ENCODE results near the gene THSD7B.

Gene THSD7B

DNA sequence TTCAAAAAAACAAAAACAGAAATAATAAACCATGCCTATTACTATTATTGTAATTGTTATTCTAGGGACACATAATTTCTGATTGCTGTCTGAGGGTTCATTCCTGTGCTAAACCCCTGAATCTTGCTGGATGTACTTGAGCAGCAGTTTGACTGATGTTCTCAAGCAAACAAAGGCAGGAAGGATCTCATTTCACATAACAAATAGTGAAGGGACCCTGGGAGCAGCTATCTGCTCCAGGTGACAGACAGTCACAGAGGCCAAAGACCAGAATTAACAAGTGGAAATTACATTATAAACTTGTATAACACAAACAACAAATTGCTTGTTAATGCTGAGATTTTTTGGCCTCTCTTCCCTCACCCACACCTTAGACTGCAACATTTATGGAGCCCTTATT lies 284.2 kb downstream of the THSD7B start:
- H3K23ac ChIP-seq (ENCODE audit: low read length), result no peak overlapping the region

GRCh38 chr2:137050949-137051348 lies 285.6 kb downstream of the THSD7B start:
- H3K4ac ChIP-seq (ENCODE audit: low read depth, low read length), result no peak overlapping the region
- no peak overlapping the region for H3K18ac ChIP-seq (ENCODE audit: low read length)
- H3K23ac ChIP-seq (ENCODE audit: low read length), result no peak overlapping the region
- no peaks in the 10 kb centered on the region for H3K4me1 ChIP-seq (ENCODE audit: control insufficient read depth in 1 of 2, insufficient read depth in 2 of 2, low read length in 2 of 2)
- H2AFZ ChIP-seq (ENCODE audit: insufficient read depth, low read length, poor library complexity), result no peak overlapping the region
- H2AK5ac ChIP-seq (ENCODE audit: low read length), result no peak overlapping the region
- DNase-seq, result no peak
- no peak overlapping the region for H3K14ac ChIP-seq (ENCODE audit: low read length)
- no peak overlapping the region for H3K27ac ChIP-seq (ENCODE audit: low read depth, low read length)
- no peaks in the 10 kb centered on the region for H3K27me3 ChIP-seq (ENCODE audit: insufficient read depth, low read length)
- H3K79me1 ChIP-seq (ENCODE audit: low read length), result no peaks in the 10 kb centered on the region
- H3K9ac ChIP-seq (ENCODE audit: low read length), result no peak overlapping the region
- no peak overlapping the region for H2BK12ac ChIP-seq (ENCODE audit: low read length)
- H4K12ac ChIP-seq (ENCODE audit: low read depth, low read length), result no peak overlapping the region
- H4K8ac ChIP-seq (ENCODE audit: low read depth, low read length), result no peak overlapping the region
- H3K4me3 ChIP-seq (ENCODE audit: low read depth, low read length), result no peak overlapping the region
- no peaks in the 10 kb centered on the region for H3K9me3 ChIP-seq (ENCODE audit: insufficient read depth, low read depth, low read length)
- H4K91ac ChIP-seq (ENCODE audit: low read depth, low read length), result no peak overlapping the region
- no peaks in the 10 kb centered on the region for H3K36me3 ChIP-seq (ENCODE audit: control insufficient read depth in 1 of 2, insufficient read depth in 2 of 2, low read length in 2 of 2)
- H2BK5ac ChIP-seq (ENCODE audit: low read depth, low read length, poor library complexity), result no peak overlapping the region
- H2BK120ac ChIP-seq (ENCODE audit: insufficient read depth, low read length, poor library complexity), result no peak overlapping the region
- no CpG with 5 or more reads among the region's 2 CpGs for WGBS (ENCODE audit: extremely low coverage, insufficient coverage, insufficient read length)
- H3K79me2 ChIP-seq (ENCODE audit: control insufficient read depth, insufficient read depth, low read length, poor library complexity), result no peaks in the 10 kb centered on the region
- H3K4me2 ChIP-seq (ENCODE audit: low read length), result no peak overlapping the region

More for the DNA sequence above, 284.2 kb downstream of the THSD7B start:
- no peak overlapping the region for H3K18ac ChIP-seq (ENCODE audit: low read length)
- no peak overlapping the region for H3K4me3 ChIP-seq (ENCODE audit: low read depth, low read length)
- H3K79me2 ChIP-seq (ENCODE audit: control insufficient read depth, insufficient read depth, low read length, poor library complexity), result no peaks in the 10 kb centered on the region
- H2AK5ac ChIP-seq (ENCODE audit: low read length), result no peak overlapping the region
- no peak overlapping the region for H4K91ac ChIP-seq (ENCODE audit: low read depth, low read length)
- no peak overlapping the region for H2BK12ac ChIP-seq (ENCODE audit: low read length)
- H3K4me1 ChIP-seq (ENCODE audit: control insufficient read depth in 1 of 2, insufficient read depth in 2 of 2, low read length in 2 of 2), result no peaks in the 10 kb centered on the region
- no peak for DNase-seq
- no peak overlapping the region for H2AFZ ChIP-seq (ENCODE audit: insufficient read depth, low read length, poor library complexity)
- H3K4me2 ChIP-seq (ENCODE audit: low read length), result no peak overlapping the region
- H3K14ac ChIP-seq (ENCODE audit: low read length), result no peak overlapping the region
- H3K9me3 ChIP-seq (ENCODE audit: insufficient read depth, low read depth, low read length), result no peaks in the 10 kb centered on the region
- H3K27ac ChIP-seq (ENCODE audit: low read depth, low read length), result no peak overlapping the region
- no peak overlapping the region for H3K9ac ChIP-seq (ENCODE audit: low read length)
- H2BK5ac ChIP-seq (ENCODE audit: low read depth, low read length, poor library complexity), result no peak overlapping the region
- H3K27me3 ChIP-seq (ENCODE audit: insufficient read depth, low read length), result no peaks in the 10 kb centered on the region
- no peak overlapping the region for H2BK120ac ChIP-seq (ENCODE audit: insufficient read depth, low read length, poor library complexity)
- H3K79me1 ChIP-seq (ENCODE audit: low read length), result no peaks in the 10 kb centered on the region
- H3K36me3 ChIP-seq (ENCODE audit: control insufficient read depth in 1 of 2, insufficient read depth in 2 of 2, low read length in 2 of 2), result no peaks in the 10 kb centered on the region
- H4K12ac ChIP-seq (ENCODE audit: low read depth, low read length), result no peak overlapping the region
- H3K4ac ChIP-seq (ENCODE audit: low read depth, low read length), result no peak overlapping the region
- no peak overlapping the region for H4K8ac ChIP-seq (ENCODE audit: low read depth, low read length)

- Histone ChIP-seq H2AFZ (ENCODE audit: insufficient read depth, low read length, poor library complexity) (no peak overlapping the region), H3K14ac (ENCODE audit: low read length) (no peak overlapping the region), H3K27ac (ENCODE audit: low read depth, low read length) (no peak overlapping the region), H2AK5ac (ENCODE audit: low read length) (no peak overlapping the region), H2BK12ac (ENCODE audit: low read length) (no peak overlapping the region), H4K8ac (ENCODE audit: low read depth, low read length) (no peak overlapping the region), H3K4ac (ENCODE audit: low read depth, low read length) (no peak overlapping the region), H2BK5ac (ENCODE audit: low read depth, low read length, poor library complexity) (no peak overlapping the region), H3K79me2 (ENCODE audit: control insufficient read depth, insufficient read depth, low read length, poor library complexity) (no peaks in the 10 kb centered on the region), H3K4me3 (ENCODE audit: low read depth, low read length) (no peak overlapping the region), H3K79me1 (ENCODE audit: low read length) (no peaks in the 10 kb centered on the region), H3K4me1 (ENCODE audit: control insufficient read depth in 1 of 2, insufficient read depth in 2 of 2, low read length in 2 of 2) (no peaks in the 10 kb centered on the region), H3K4me2 (ENCODE audit: low read length) (no peak overlapping the region), H3K23ac (ENCODE audit: low read length) (no peak overlapping the region), H3K9me3 (ENCODE audit: insufficient read depth, low read depth, low read length) (no peaks in the 10 kb centered on the region), H3K36me3 (ENCODE audit: control insufficient read depth in 1 of 2, insufficient read depth in 2 of 2, low read length in 2 of 2) (no peaks in the 10 kb centered on the region), H4K91ac (ENCODE audit: low read depth, low read length) (no peak overlapping the region), H3K18ac (ENCODE audit: low read length) (no peak overlapping the region), H3K9ac (ENCODE audit: low read length) (no peak overlapping the region), H4K12ac (ENCODE audit: low read depth, low read length) (no peak overlapping the region), H3K27me3 (ENCODE audit: insufficient read depth, low read length) (no peaks in the 10 kb centered on the region), H2BK120ac (ENCODE audit: insufficient read depth, low read length, poor library complexity) (no peak overlapping the region)
- no CpG with 5 or more reads among the region's 2 CpGs for WGBS (ENCODE audit: extremely low coverage, insufficient coverage, insufficient read length)
- no peak for DNase-seq
Observed at GRCh38 chr2:137051778-137052398, 286.5 kb downstream of the THSD7B start.

DNA sequence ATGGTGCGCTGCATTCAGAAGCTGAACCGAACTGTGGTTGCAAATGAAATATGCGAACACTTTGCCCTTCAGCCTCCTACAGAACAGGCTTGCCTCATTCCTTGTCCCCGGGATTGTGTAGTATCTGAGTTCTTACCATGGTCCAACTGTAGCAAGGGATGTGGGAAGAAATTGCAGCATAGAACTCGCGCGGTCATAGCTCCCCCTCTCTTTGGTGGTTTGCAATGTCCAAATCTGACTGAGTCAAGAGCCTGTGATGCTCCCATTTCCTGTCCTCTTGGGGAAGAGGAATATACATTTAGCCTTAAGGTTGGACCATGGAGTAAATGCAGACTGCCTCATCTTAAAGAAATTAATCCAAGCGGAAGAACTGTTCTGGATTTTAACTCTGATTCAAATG lies 291.4 kb downstream of the THSD7B start:
- Histone ChIP-seq H3K79me1 (ENCODE audit: low read length) (no peaks in the 10 kb centered on the region), H4K91ac (ENCODE audit: low read depth, low read length) (no peak overlapping the region), H2BK5ac (ENCODE audit: low read depth, low read length, poor library complexity) (no peak overlapping the region), H3K9me3 (ENCODE audit: insufficient read depth, low read depth, low read length) (no peaks in the 10 kb centered on the region), H2AK5ac (ENCODE audit: low read length) (no peak overlapping the region), H3K4me3 (ENCODE audit: low read depth, low read length) (no peak overlapping the region), H2BK120ac (ENCODE audit: insufficient read depth, low read length, poor library complexity) (no peak overlapping the region), H4K12ac (ENCODE audit: low read depth, low read length) (no peak overlapping the region), H3K4ac (ENCODE audit: low read depth, low read length) (no peak overlapping the region), H3K9ac (ENCODE audit: low read length) (peak overlapping the region; percentile 57), H2AFZ (ENCODE audit: insufficient read depth, low read length, poor library complexity) (no peak overlapping the region), H3K27me3 (ENCODE audit: insufficient read depth, low read length) (no peaks in the 10 kb centered on the region), H3K27ac (ENCODE audit: low read depth, low read length) (no peak overlapping the region), H4K8ac (ENCODE audit: low read depth, low read length) (no peak overlapping the region), H3K23ac (ENCODE audit: low read length) (no peak overlapping the region), H3K36me3 (ENCODE audit: control insufficient read depth in 1 of 2, insufficient read depth in 2 of 2, low read length in 2 of 2) (no peaks in the 10 kb centered on the region), H3K4me2 (ENCODE audit: low read length) (no peak overlapping the region), H3K18ac (ENCODE audit: low read length) (no peak overlapping the region), H3K4me1 (ENCODE audit: control insufficient read depth in 1 of 2, insufficient read depth in 2 of 2, low read length in 2 of 2) (no peaks in the 10 kb centered on the region), H2BK12ac (ENCODE audit: low read length) (no peak overlapping the region), H3K14ac (ENCODE audit: low read length) (no peak overlapping the region), H3K79me2 (ENCODE audit: control insufficient read depth, insufficient read depth, low read length, poor library complexity) (no peaks in the 10 kb centered on the region)
- DNase-seq, result no peak
- WGBS (ENCODE audit: extremely low coverage, insufficient coverage, insufficient read length), result no CpG with 5 or more reads among the region's 8 CpGs

Measured in trophoblast cell (in vitro differentiated cells and primary cell).